GM20000 (cell line): Measurements from ENCODE around the gene CSKMT.
A peak's percentile ranks its signal among the peaks of the same experiment; 100 is the strongest.

Experiments
- DNase-seq: peaks from one replicate; pipeline ENCODE4 v3.0.0; 2012; ENCODE audit warnings: low spot score
- TF ChIP-seq, protein P1 (sequence below): IDR thresholded peaks from 2 replicates; pipeline ENCODE4 v1.5.1; 2012; ENCODE audit warnings: mild to moderate bottlenecking, control low read depth; ENCODE audit errors: extremely low read depth, missing control alignments

The CSKMT gene

DNA sequence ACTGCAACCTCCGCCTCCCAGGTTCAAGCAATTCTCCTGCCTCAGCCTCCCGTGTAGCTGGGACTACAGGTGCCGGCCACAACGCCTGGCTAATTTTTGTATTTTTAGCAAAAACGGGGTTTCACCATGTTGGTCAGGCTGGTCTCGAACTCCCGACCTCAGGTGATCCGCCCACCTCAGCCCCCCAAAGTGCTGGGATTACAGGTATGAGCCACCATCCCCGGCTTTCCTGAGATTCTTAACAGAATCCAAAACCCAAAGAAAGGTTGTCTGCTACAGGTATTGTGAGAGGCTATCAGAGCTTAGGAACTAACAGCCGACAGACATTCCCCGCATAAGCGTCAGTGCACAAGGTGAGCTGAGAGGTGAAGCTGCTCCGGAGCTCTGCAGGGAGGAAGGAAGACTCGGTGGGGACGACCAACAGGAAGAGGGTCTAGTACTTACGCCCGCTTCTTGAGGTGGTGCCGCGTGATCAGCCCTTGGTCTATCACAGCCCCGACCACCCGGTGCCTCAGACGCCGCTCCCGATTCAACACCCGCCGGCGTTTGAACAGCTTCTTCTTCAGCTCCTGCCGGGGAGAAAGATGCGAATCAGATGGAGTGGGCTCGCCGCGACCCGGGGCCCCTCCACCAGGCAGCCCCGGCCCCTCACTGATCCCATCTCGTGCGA, 572 bp upstream of the CSKMT start:
- peak; percentile 67 for DNase-seq
- TF ChIP-seq, protein P1, sequence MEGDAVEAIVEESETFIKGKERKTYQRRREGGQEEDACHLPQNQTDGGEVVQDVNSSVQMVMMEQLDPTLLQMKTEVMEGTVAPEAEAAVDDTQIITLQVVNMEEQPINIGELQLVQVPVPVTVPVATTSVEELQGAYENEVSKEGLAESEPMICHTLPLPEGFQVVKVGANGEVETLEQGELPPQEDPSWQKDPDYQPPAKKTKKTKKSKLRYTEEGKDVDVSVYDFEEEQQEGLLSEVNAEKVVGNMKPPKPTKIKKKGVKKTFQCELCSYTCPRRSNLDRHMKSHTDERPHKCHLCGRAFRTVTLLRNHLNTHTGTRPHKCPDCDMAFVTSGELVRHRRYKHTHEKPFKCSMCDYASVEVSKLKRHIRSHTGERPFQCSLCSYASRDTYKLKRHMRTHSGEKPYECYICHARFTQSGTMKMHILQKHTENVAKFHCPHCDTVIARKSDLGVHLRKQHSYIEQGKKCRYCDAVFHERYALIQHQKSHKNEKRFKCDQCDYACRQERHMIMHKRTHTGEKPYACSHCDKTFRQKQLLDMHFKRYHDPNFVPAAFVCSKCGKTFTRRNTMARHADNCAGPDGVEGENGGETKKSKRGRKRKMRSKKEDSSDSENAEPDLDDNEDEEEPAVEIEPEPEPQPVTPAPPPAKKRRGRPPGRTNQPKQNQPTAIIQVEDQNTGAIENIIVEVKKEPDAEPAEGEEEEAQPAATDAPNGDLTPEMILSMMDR: no peak

DNA sequence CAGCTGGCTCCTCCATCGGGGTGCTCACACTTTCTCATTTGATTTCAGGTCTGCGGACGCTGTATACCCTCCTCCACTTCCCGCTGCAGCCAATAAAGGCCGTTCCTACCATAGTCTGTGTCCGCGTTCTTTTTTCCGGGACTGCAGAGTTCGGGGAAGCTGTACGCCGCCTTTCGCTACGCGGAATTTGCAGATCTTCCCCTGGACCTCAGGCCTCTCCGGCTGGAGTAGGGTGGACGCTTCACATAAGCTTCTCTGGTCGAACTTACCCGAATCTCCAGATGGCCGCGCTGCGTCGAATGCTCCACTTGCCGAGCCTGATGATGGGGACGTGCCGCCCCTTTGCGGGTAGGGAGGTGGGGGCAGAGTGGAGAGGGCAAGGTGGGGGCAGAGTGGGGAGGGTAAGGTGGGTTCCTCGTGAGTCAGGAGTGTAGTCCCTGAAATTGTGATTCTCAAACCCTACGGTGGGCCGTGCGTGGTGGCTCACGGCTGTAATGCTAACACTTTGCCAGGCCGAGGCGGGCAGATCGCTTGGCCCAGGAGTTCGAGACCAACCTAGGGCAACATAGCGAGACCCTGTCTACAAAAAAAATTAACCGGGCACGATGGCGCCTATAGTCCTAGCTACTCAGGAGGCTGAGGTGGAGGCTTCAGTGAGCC, 617 bp downstream of the CSKMT start:
- TF ChIP-seq, protein P1: no peak
- peak; percentile 41 for DNase-seq

DNA sequence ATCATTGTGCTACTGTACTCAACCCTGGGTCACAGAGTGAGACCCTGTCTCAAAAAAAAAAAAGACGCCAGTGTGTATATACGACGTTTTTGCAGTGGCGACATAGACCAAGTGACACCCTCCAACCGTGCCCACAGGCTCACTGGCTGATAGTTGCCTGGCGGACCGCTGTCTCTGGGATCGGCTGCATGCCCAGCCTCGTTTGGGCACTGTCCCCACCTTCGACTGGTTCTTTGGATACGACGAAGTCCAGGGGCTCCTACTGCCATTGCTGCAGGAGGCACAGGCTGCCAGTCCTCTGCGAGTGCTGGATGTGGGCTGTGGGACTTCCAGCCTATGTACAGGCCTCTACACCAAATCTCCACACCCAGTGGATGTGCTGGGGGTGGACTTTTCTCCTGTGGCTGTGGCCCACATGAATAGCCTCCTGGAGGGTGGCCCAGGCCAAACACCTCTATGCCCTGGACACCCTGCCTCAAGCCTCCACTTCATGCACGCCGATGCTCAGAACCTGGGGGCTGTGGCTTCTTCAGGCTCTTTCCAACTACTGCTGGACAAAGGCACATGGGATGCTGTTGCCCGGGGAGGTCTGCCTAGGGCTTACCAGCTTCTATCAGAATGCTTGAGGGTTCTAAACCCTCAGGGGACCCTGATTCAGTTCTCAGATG, 1.3 kb downstream of the CSKMT start:
- DNase-seq: peak; percentile 13

DNA sequence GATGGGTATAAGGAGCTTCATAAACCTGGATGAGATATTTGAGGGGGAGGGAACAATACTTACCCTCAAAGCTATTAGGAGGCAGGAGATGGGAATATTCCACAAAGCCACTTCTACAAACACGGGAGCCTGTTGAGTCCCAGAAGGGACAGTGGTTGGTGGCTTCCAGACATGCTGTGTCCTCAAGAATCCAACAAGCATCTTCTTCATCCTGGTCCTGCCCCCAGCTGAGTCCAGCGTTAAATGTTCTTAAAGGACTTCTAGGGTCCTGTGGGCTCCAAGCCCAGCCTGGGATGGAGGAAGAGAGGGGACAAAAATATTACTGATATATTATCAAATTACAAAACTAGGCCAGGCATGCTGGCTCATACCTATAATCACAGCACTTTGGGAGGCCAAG, 2.3 kb downstream of the CSKMT start:
- TF ChIP-seq, protein P1: no peak
- DNase-seq: no peak

More for the DNA sequence above, 1.3 kb downstream of the CSKMT start:
- TF ChIP-seq, protein P1: no peak

DNA sequence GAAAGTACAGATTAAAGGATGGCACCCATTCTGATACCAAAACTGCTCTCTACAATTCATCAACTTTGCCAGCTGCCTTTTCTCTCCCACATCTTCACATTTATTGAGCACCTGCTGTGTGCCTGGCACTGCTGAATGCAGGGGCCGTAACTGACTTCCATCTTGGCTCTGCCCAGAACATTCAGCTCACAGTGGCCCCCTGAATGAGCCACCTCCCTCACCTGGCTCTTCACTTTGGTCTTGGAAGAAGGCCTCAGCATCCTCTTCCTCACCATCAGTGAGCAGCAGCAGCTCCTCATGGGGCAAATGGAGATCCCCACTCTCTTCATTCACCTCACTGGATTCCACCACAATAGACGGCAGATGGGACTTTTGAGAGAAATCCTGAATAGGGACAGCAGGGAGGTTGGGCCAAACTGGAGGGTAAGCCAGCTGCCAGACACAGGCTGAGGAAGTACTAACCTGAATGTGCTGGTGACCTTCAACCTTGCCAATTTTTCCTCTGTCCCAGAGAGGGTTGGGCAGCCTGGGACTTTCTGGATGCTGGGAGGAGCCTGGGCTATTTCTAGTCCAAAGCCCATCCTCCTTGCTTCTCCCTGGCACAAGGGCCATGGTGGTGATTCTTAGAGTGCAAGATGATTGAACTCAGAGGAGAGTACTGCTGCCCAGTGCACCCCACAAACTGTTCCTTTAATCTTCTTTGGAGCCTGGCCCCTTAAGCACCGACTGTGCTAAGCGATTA, 4.5 kb downstream of the CSKMT start:
- DNase-seq: no peak
- TF ChIP-seq, protein P1: no peak

DNA sequence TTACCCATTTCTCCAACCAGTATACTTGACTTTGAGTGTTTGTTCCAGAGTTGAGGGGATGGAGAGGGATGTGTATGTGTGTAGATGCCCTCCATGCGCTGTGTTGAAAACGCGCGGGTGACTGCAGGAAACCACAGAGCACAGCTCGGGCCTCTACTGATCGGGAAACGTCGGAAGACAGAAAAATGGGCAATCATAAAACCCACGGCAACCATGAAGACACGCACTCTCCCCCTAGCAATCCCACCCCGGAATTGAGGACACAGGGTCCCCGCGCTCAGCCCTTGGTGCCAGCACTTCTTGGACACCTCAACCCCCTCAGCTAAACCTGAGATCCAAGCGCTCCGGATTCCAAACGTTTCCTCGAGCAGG, 6.1 kb downstream of the CSKMT start:
- no peak for DNase-seq
- TF ChIP-seq, protein P1: no peak
